ENCODE results near the gene MTCH1.

MTCH1 gene

DNA sequence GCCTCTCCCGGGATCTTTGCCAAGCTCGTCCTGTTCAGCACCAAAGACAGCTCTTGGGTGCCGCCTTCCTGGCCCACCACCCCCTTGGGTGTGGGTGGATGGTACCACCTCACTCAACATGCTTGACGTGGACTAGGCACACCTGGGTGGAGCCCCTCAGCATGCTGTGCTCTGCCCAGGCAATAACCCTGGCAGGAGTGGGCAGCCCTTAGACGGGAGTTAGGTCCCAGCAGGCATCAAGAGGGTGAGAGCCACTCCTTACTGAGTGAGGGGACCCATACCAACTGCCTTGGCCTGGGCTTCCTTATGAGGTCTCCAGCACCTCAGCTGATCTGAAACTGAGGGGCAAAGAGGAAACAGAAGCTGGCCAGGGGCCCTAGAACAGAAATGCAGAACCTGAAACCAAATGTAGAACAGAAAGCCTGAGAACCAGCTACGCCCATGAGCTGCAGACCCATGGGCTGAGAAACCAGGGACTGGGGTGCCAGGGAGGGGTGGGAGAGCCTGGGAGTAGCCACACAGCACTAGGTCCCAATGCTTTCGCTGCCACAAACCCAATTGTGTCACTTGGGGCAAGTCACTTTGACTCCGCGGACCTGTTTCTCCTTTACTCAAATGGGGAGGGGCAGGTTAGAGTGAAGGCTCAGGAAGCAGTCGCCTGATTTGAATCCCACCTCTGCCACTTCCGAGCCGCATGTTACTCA lies 21.5 kb upstream of the MTCH1 start:
- peaks cover 2% of the 10 kb centered on the region for H3K4me1 ChIP-seq (ENCODE audit: insufficient read depth, poor library complexity, severe bottlenecking)
- no peak overlapping the region for H3K4me3 ChIP-seq (ENCODE audit: severe bottlenecking)
- ATAC-seq (ENCODE audit: low read depth), result no peak
- TF ChIP-seq, protein P1, sequence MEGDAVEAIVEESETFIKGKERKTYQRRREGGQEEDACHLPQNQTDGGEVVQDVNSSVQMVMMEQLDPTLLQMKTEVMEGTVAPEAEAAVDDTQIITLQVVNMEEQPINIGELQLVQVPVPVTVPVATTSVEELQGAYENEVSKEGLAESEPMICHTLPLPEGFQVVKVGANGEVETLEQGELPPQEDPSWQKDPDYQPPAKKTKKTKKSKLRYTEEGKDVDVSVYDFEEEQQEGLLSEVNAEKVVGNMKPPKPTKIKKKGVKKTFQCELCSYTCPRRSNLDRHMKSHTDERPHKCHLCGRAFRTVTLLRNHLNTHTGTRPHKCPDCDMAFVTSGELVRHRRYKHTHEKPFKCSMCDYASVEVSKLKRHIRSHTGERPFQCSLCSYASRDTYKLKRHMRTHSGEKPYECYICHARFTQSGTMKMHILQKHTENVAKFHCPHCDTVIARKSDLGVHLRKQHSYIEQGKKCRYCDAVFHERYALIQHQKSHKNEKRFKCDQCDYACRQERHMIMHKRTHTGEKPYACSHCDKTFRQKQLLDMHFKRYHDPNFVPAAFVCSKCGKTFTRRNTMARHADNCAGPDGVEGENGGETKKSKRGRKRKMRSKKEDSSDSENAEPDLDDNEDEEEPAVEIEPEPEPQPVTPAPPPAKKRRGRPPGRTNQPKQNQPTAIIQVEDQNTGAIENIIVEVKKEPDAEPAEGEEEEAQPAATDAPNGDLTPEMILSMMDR (IDR thresholded peaks at IDR 0.05; ENCODE audit: poor library complexity, severe bottlenecking), result no peak
- H3K9me3 ChIP-seq (ENCODE audit: severe bottlenecking), result no peaks in the 10 kb centered on the region
- H3K36me3 ChIP-seq (ENCODE audit: low read depth), result no peaks in the 10 kb centered on the region
- DNase-seq (ENCODE audit: low spot score), result no peak
- no peaks in the 10 kb centered on the region for H3K27me3 ChIP-seq (ENCODE audit: insufficient read depth, poor library complexity, severe bottlenecking)
- no peak overlapping the region for H3K27ac ChIP-seq (ENCODE audit: poor library complexity, severe bottlenecking)

DNA sequence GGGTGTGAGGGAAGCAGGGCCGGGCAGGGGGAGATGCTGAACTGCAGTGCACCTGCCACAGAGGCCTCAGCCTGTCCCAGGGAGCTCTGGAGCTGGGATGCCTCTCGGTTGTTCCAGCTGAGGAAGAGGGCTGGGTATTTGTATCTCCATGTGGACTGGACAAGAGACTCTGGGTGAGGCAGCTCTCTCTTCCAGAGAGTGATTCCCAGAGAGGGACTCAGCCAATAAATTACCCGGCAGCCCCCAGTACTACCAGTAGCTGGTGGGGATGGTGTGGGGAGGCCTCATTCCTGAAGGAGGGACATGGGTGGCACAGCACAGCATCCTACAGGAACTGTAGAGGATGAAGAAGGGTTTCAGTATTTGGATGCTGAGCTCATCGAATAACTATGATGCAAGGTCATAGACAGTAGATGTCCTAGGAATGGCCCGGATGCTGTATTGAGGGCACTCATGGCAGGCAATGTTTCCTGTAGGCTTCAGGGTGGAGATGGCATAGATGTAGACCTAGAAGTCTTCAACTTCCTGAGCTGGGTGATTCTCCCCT lies 20.9 kb upstream of the MTCH1 start:
- Histone ChIP-seq H3K27me3 (ENCODE audit: insufficient read depth, poor library complexity, severe bottlenecking) (no peaks in the 10 kb centered on the region), H3K4me1 (ENCODE audit: insufficient read depth, poor library complexity, severe bottlenecking) (peaks cover 2% of the 10 kb centered on the region), H3K4me3 (ENCODE audit: severe bottlenecking) (no peak overlapping the region), H3K9me3 (ENCODE audit: severe bottlenecking) (no peaks in the 10 kb centered on the region), H3K36me3 (ENCODE audit: low read depth) (no peaks in the 10 kb centered on the region), H3K27ac (ENCODE audit: poor library complexity, severe bottlenecking) (no peak overlapping the region)
- DNase-seq (ENCODE audit: low spot score) (no peak), ATAC-seq (ENCODE audit: low read depth) (no peak)
- TF ChIP-seq, protein P1 (IDR thresholded peaks at IDR 0.05; ENCODE audit: poor library complexity, severe bottlenecking), result no peak

DNA sequence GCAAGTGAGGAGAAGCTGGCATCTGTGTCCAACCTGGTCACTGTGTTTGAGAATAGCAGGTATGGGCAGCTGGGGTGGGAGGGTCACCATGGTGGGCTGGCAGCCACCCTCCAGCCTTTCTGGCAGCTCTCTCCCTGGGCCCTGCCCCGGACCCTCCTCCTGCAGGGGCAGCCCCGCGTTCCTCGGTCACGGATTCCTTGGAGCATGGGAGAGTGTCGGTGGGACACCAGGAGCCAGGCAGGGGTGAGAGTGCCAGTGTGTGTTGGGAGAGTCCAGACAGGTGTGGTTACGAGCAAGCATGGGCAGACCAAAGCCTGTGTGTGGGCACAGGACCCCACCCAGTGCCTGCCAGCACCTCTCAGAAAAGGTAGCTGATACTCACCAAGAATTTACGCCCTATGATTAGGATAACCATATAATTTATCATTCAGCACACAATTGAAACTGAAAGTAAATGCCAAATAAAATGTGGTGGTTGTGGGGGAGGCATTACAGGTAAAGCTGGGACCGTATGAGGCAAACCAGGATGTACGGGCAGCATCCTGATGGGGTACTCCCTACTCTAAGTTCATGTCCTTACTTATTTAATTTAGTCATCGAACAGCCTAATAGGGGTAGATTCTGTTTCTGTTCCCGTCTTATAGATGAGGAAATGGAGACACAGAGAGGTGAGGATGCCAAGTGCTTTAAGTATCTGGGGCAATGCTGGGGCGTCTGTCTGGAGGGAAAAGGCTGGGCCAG lies 20.0 kb upstream of the MTCH1 start:
- H3K27ac ChIP-seq (ENCODE audit: poor library complexity, severe bottlenecking), result no peak overlapping the region
- H3K36me3 ChIP-seq (ENCODE audit: low read depth), result no peaks in the 10 kb centered on the region
- no peaks in the 10 kb centered on the region for H3K9me3 ChIP-seq (ENCODE audit: severe bottlenecking)
- no peak overlapping the region for H3K4me3 ChIP-seq (ENCODE audit: severe bottlenecking)
- ATAC-seq (ENCODE audit: low read depth) (0 out of 3 replicates have a peak, but pooled peaks have one; percentile 33), DNase-seq (ENCODE audit: low spot score) (no peak)
- H3K27me3 ChIP-seq (ENCODE audit: insufficient read depth, poor library complexity, severe bottlenecking), result no peaks in the 10 kb centered on the region
- H3K4me1 ChIP-seq (ENCODE audit: insufficient read depth, poor library complexity, severe bottlenecking), result peaks cover 2% of the 10 kb centered on the region
- TF ChIP-seq, protein P1 (IDR thresholded peaks at IDR 0.05; ENCODE audit: poor library complexity, severe bottlenecking), result no peak

DNA sequence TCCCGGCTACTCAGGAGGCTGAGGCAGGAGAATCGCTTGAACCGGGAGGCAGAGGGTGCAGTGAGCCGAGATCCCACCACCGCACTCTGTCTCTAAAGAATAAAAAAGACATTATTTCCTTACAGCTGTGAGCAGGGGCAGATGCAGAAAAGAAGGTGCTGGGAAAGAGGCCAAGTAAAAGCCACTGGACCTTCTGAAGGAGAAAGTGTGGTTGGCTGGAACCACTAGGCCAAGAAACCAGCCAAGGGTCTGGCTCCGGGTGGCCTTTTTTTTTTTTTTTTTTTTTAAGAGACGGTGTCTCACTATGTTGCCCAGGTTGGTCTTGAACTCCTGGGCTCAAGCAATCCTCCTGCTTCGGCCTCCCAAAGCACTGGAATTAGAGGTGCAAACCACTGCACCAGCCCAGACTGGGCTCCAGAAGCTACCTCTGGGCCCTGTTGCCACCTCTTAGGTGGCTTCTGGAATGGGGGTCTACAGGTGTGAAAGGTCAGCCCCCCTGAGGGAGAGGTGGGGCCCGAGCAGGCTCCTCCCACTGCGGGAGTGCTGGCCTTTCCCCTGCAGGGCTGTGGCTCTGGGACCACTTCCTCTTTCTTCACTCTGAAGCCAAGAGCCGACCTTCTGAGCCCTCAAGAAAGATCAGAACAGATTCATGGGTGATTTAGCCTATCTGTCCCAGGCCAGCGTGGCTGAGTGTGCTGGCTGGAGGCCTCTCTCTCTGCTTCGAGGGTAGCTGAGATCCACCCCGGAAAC lies 19.2 kb upstream of the MTCH1 start, which contains the start of gene FGD2:
Gene FGD2, plus strand, starts transcription at position 595 of the 750 bp plus-strand sequence. CDS start 163 bp downstream, outside the sequence.
- DNase-seq (ENCODE audit: low spot score), result no peak
- Histone ChIP-seq H3K9me3 (ENCODE audit: severe bottlenecking) (no peaks in the 10 kb centered on the region), H3K27me3 (ENCODE audit: insufficient read depth, poor library complexity, severe bottlenecking) (no peaks in the 10 kb centered on the region), H3K4me1 (ENCODE audit: insufficient read depth, poor library complexity, severe bottlenecking) (peaks cover 2% of the 10 kb centered on the region), H3K4me3 (ENCODE audit: severe bottlenecking) (no peak within 1 kb of the TSS), H3K27ac (ENCODE audit: poor library complexity, severe bottlenecking) (no peak within 1 kb of the TSS), H3K36me3 (ENCODE audit: low read depth) (no peaks in the 10 kb centered on the region)
- no peak for ATAC-seq (ENCODE audit: low read depth)
- TF ChIP-seq, protein P1 (IDR thresholded peaks at IDR 0.05; ENCODE audit: poor library complexity, severe bottlenecking), result no peak

Data from RWPE2 (cell line).